PC-9 (cell line): ENCODE measurements around the gene ADAM30. TPM values are rescaled to one million over a fixed set of nuclear protein-coding genes. Genes with fewer than 3 reads are reported as not detected.

Experiments used
- BruUV-seq: library from RNA; stranded (reverse); fragments of 400-500 nt; replicated peaks from 2 replicates; lab custom pipeline; 2021; lab: Mats Ljungman, UMichigan
- CTCF ChIA-PET: fragments of 300-600 bp; sonication (Branson Sonifier 250); formaldehyde crosslinking; loops from one replicate; lab custom pipeline; 2022; ENCODE audit warnings: antibody characterized with exemption; lab: Charles Lee
- POLR2A ChIA-PET: fragments of 300-600 bp; sonication (Branson Sonifier 250); formaldehyde crosslinking; loops from one replicate; lab custom pipeline; 2022; ENCODE audit warnings: antibody characterized with exemption; ENCODE audit not compliant: unreplicated experiment; lab: Charles Lee
- DNase-seq, 2 experiments: peaks; one replicate each; pipeline versions ENCODE4 v3.0.0 to v3.0.0-alpha.2; 2015 to 2022; ENCODE audit warnings: mixed read lengths in 1 of 2
- H2AFZ ChIP-seq: fragments of 200-600 bp; sonication (generic); 2 replicates; pipeline ENCODE4 v1.8.1; 2017; ENCODE audit warnings: antibody characterized with exemption
- H3F3A ChIP-seq: fragments of 200-600 bp; sonication (generic); 2 replicates; pipeline ENCODE4 v1.8.1; 2017; ENCODE audit warnings: antibody characterized with exemption, mild to moderate bottlenecking, low read depth; ENCODE audit not compliant: insufficient read depth
- H3K27ac ChIP-seq: fragments of 200-600 bp; sonication (generic); 2 replicates; pipeline ENCODE4 v1.6.1; 2016; ENCODE audit warnings: mixed run types
- H3K27me3 ChIP-seq: fragments of 200-600 bp; sonication (generic); 2 replicates; pipeline ENCODE4 v1.6.1; 2016; ENCODE audit warnings: low read depth, mixed run types; ENCODE audit not compliant: insufficient read depth
- H3K36me3 ChIP-seq: fragments of 200-600 bp; sonication (generic); 2 replicates; pipeline ENCODE4 v1.6.1; 2016; ENCODE audit warnings: low read depth, mixed run types
- H3K4me1 ChIP-seq: fragments of 200-600 bp; sonication (generic); replicated peaks from 2 replicates; pipeline ENCODE4 v1.6.1; 2016; ENCODE audit warnings: mixed run types; ENCODE audit not compliant: insufficient read depth
- H3K4me2 ChIP-seq: fragments of 200-600 bp; sonication (generic); 2 replicates; pipeline ENCODE4 v1.6.1; 2017; ENCODE audit warnings: mixed run types
- H3K4me3 ChIP-seq: fragments of 200-600 bp; sonication (generic); 2 replicates; pipeline ENCODE4 v1.6.1; 2016; ENCODE audit warnings: mixed run types
- H3K79me2 ChIP-seq: fragments of 200-600 bp; sonication (generic); 2 replicates; pipeline ENCODE4 v1.6.1; 2017; ENCODE audit warnings: low read depth, mixed run types
- H3K9me2 ChIP-seq: fragments of 200-600 bp; sonication (generic); 2 replicates; pipeline ENCODE4 v1.8.1; 2017; ENCODE audit warnings: mild to moderate bottlenecking; ENCODE audit not compliant: insufficient read depth
- H3K9me3 ChIP-seq: fragments of 200-600 bp; sonication (generic); 2 replicates; pipeline ENCODE4 v1.8.1; 2016; ENCODE audit warnings: low read depth; ENCODE audit not compliant: insufficient read depth
- H4K20me1 ChIP-seq: fragments of 200-600 bp; sonication (generic); 2 replicates; pipeline ENCODE4 v1.8.1; 2017; ENCODE audit not compliant: insufficient read depth
- EZH2 ChIP-seq: fragments of 200-600 bp; sonication (generic); IDR thresholded peaks from 2 replicates; pipeline ENCODE4 v1.8.0; 2017; ENCODE audit warnings: antibody characterized with exemption, low read depth
- intact Hi-C: fragments of 100-400 bp; cut with micrococcal nuclease; formaldehyde crosslinking; loops from one replicate; pipeline ENCODE4 v1.10.0; 2022; ENCODE audit not compliant: unreplicated experiment
- total RNA-seq: library from RNA; stranded (reverse); gene quantifications from 2 replicates; pipeline ENCODE4 v1.2.3, GENCODE V29; 2021
- TF ChIP-seq, protein P1 (sequence below): fragments of 200-600 bp; sonication (generic); conservative IDR thresholded peaks from 2 replicates; pipeline ENCODE4 v1.6.1; 2017; ENCODE audit warnings: mixed run types, antibody characterized with exemption, mild to moderate bottlenecking, moderate library complexity

The ADAM30 gene
- total RNA-seq, 1 experiment from 2014 or later: not detected

DNA sequence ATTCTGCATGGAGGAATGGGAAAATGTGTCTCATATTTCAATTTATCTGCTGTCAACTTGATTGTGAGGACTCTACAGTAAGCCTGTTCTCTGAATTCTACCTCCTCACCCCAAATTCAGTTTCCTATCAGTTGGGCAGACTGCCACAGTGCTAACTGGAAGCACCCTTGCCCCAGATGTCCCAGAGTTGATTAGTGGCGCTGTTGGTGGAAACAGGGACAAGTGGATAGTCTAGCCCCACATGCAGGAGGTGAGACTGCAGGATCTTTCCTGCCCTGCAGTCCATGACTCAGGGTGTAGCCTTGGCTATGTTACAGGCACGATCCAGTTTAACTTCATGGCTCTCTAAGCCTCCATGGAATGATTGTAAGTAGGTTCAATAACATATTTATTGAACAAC is 22.1 kb downstream of the ADAM30 start:
- H3K27ac ChIP-seq: no peak overlapping the region

DNA sequence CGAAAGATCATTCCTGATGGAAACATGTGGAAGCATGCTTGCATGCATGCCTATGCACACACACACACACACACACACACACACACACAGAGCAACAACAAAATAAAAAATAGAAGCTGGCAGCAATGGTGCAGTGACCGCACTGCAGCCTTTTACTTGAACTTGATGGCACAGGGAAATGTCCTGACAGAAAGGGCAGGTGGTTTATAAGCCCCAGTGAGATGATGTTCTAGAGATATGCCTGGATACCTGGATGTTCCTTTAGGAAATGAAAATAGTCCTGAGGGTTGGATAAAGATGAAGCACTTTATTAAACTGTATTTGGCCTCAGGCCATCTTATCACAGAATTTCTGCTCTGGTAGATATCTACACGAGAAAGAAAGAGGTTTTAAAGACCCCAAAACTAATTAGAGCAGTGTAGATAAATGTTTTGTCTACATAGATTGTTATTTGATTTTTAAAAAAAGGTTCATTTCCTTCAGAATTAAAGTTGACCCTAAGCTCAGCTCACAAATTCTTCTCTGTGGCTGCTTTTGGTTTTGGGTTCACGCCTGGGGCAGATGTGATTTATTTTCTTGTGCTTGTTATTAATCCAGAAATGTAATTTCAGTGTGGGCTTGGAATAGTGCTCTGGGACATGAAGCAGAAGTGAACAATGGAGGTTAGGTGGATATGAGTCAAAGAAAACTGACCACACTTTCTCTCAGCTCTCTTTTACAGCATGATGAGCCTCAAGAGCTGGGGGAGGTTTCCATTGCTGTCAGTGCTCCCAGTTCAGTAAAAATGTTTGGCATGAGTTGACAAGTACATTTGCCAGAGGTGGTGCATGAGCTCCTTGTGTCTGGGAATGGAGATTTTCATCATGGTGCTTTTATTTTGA is 22.9 kb downstream of the ADAM30 start:
- Histone ChIP-seq H3K79me2 (no peaks in the 10 kb centered on the region), H3F3A (no peaks in the 10 kb centered on the region), H3K4me3 (no peak overlapping the region), H3K9me2 (no peaks in the 10 kb centered on the region), H3K27me3 (no peaks in the 10 kb centered on the region), H3K27ac (no peak overlapping the region), H3K36me3 (no peaks in the 10 kb centered on the region), H3K4me2 (no peak overlapping the region), H3K9me3 (no peaks in the 10 kb centered on the region), H2AFZ (no peak overlapping the region), H3K4me1 (no peaks in the 10 kb centered on the region), H4K20me1 (no peaks in the 10 kb centered on the region)
- intact Hi-C loops: loop anchor here (5.0 kb wide), 3 partner anchors 74 to 261 kb away; no protein-coding TSS in a partner anchor
- DNase-seq: no peak
- TF ChIP-seq, protein P1, sequence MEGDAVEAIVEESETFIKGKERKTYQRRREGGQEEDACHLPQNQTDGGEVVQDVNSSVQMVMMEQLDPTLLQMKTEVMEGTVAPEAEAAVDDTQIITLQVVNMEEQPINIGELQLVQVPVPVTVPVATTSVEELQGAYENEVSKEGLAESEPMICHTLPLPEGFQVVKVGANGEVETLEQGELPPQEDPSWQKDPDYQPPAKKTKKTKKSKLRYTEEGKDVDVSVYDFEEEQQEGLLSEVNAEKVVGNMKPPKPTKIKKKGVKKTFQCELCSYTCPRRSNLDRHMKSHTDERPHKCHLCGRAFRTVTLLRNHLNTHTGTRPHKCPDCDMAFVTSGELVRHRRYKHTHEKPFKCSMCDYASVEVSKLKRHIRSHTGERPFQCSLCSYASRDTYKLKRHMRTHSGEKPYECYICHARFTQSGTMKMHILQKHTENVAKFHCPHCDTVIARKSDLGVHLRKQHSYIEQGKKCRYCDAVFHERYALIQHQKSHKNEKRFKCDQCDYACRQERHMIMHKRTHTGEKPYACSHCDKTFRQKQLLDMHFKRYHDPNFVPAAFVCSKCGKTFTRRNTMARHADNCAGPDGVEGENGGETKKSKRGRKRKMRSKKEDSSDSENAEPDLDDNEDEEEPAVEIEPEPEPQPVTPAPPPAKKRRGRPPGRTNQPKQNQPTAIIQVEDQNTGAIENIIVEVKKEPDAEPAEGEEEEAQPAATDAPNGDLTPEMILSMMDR: no peak
- POLR2A ChIA-PET: interaction anchor here (0.6 kb wide), 1 partner anchor 10 kb away, joined by 13 read pairs; no protein-coding TSS in a partner anchor
- CTCF ChIA-PET: interaction anchor here (0.5 to 0.6 kb wide), 2 partner anchors 38 to 391 kb away, joined by 3 to 4 read pairs; no protein-coding TSS in a partner anchor
- no TSS peak for BruUV-seq

More for the DNA sequence above, 22.1 kb downstream of the ADAM30 start:
- no peak for DNase-seq
- Histone ChIP-seq H4K20me1 (no peaks in the 10 kb centered on the region), H2AFZ (no peak overlapping the region), H3K36me3 (no peaks in the 10 kb centered on the region), H3K9me2 (no peaks in the 10 kb centered on the region), H3K9me3 (no peaks in the 10 kb centered on the region), H3K4me1 (no peaks in the 10 kb centered on the region), H3K4me3 (no peak overlapping the region), H3K79me2 (no peaks in the 10 kb centered on the region), H3F3A (no peaks in the 10 kb centered on the region), H3K27me3 (no peaks in the 10 kb centered on the region), H3K4me2 (no peak overlapping the region)
- ChIA-PET POLR2A (no interaction called here), CTCF (no interaction called here)
- BruUV-seq: no TSS peak
- intact Hi-C loops: loop anchor here (5.0 kb wide), 3 partner anchors 73 to 262 kb away; no protein-coding TSS in a partner anchor
- TF ChIP-seq, protein P1: no peak
- TF ChIP-seq EZH2: no peak

DNA sequence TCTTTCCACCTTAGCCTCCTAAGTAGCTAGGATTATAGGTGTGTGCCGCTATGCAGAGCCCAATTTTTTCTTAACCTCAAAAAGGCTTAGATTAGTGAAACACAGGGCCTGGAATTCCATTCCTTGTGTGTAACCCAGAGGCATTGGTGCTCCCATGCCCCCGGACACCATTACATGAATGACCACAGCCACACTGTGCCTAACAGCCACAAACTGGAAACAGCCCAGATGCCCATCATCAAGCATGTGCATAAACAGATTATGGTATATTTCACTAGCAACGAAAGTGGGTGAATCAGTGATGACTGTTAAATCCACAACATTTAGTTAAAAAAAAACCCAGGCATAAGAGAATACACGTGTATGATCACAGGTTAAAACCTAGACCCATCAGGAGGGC is 24.4 kb downstream of the ADAM30 start:
- H3K27ac ChIP-seq: no peak overlapping the region
- no peaks in the 10 kb centered on the region for H3K27me3 ChIP-seq
- H3K4me1 ChIP-seq: no peaks in the 10 kb centered on the region
- no peaks in the 10 kb centered on the region for H3K9me3 ChIP-seq
- H3K36me3 ChIP-seq: no peaks in the 10 kb centered on the region
- no peak overlapping the region for H2AFZ ChIP-seq
- ChIA-PET POLR2A (no interaction called here), CTCF (interaction anchor here (0.7 kb wide), 1 partner anchor 320 kb away, joined by 4 read pairs; no protein-coding TSS in a partner anchor)
- no peak overlapping the region for H3K4me2 ChIP-seq
- no peak for DNase-seq
- no peaks in the 10 kb centered on the region for H3K9me2 ChIP-seq
- intact Hi-C loops: loop anchor here (1.0 to 5.0 kb wide), 5 partner anchors 75 to 323 kb away; no protein-coding TSS in a partner anchor
- TF ChIP-seq, protein P1: no peak
- TF ChIP-seq EZH2: no peak
- no TSS peak for BruUV-seq
- no peaks in the 10 kb centered on the region for H3F3A ChIP-seq
- H3K79me2 ChIP-seq: no peaks in the 10 kb centered on the region
- no peaks in the 10 kb centered on the region for H4K20me1 ChIP-seq
- H3K4me3 ChIP-seq: no peak overlapping the region
